Transverse colon (tissue), 4 donors: Measurements from ENCODE around the gene SLC39A11. TPM values are rescaled to one million over a fixed set of nuclear protein-coding genes. Genes with fewer than 3 reads are reported as not detected.
"Not testable (repeated sequence)": the region's sequence is repeated elsewhere in the genome, so short reads cannot be mapped to it uniquely, and the experiment has no call there.

Experiments used
- DNase-seq: peaks from one replicate; pipeline ENCODE4 v3.0.0-alpha.2; 2019
- H3K27ac ChIP-seq, 4 donors: fragments of 200-600 bp; sonication (generic); 2 replicates each; pipeline ENCODE4 v1.5.1; 2016 to 2018; ENCODE audit warnings: inconsistent platforms in 4 of 4
- H3K27me3 ChIP-seq: fragments of 200-600 bp; sonication (generic); 2 replicates; pipeline ENCODE4 v1.5.1; 2017; ENCODE audit warnings: inconsistent platforms
- H3K36me3 ChIP-seq, 4 donors: fragments of 200-600 bp; sonication (generic); 2 replicates each; pipeline ENCODE4 v1.5.1; 2017 to 2019; ENCODE audit warnings: inconsistent platforms in 4 of 4
- H3K4me1 ChIP-seq, 4 donors: fragments of 200-600 bp; sonication (generic); 2 replicates each; pipeline ENCODE4 v1.5.1; 2017 to 2020; ENCODE audit warnings: inconsistent platforms in 4 of 4
- H3K4me3 ChIP-seq, 4 donors: fragments of 200-600 bp; sonication (generic); 1 replicate in 1 of 4; 2 replicates in 3 of 4; pipeline versions ENCODE4 v1.5.1 to v1.6.1; 2017 to 2019; ENCODE audit warnings: inconsistent platforms in 4 of 4
- H3K9me3 ChIP-seq, 2 donors: fragments of 200-600 bp; sonication (generic); 2 replicates each; pipeline ENCODE4 v1.5.1; 2017 to 2019; ENCODE audit warnings: inconsistent platforms in 2 of 2
- EP300 ChIP-seq: sonication (generic); formaldehyde crosslinking; IDR thresholded peaks from one replicate; pipeline ENCODE4 v1.6.1; 2017; ENCODE audit warnings: antibody characterized with exemption, low read depth
- POLR2A ChIP-seq: fragments of 450-650 bp; IDR thresholded peaks from one replicate; pipeline ENCODE4 v1.6.1; 2016; ENCODE audit warnings: antibody characterized with exemption, mild to moderate bottlenecking, moderate library complexity
- POLR2AphosphoS5 ChIP-seq, 3 donors: sonication (generic); formaldehyde crosslinking; IDR thresholded peaks; one replicate each; pipeline ENCODE4 v1.6.1; 2016; ENCODE audit warnings: antibody characterized with exemption in 3 of 3
- WGBS, 2 donors: methylation state at CpG; one replicate each; pipeline ENCODE4 v1.1.5; 2018; ENCODE audit warnings: low coverage in 1 of 2; 5-methylcytosine and 5-hydroxymethylcytosine counted together
- in situ Hi-C, 4 donors: fragments of 200-750 bp; cut with MboI; loops; one replicate each; pipeline versions ENCODE4 v1.15.0 to v1.15.1; 2017; ENCODE audit warnings: low sequenced_read_pairs in 3 of 4, low pct_ligation_motif_present in 1 of 4, low pct_unique_long_range_greater_than_20kb in 1 of 4
- intact Hi-C: fragments of 100-400 bp; cut with DNase I; formaldehyde crosslinking; loops from one replicate; pipeline ENCODE4 v1.15.1; 2023; ENCODE audit warnings: low total_unique reads
- total RNA-seq, 4 donors: library from RNA; depleted of rRNA; stranded (reverse); fragments of >200 nt; gene quantifications; one replicate each; pipeline ENCODE4 v1.1.0, GENCODE V29; 2016
- TF ChIP-seq, protein P1 (sequence below), 5 experiments: fragments of 200-600 bp in 3 of 5; fragments of 450-650 bp in 2 of 5; sonication (generic) in 3 of 5; IDR thresholded peaks; 1 replicate in 2 of 5; 2 replicates in 3 of 5; pipeline ENCODE4 v1.5.1; 2016 to 2017; ENCODE audit warnings: antibody characterized with exemption in 5 of 5, inconsistent platforms in 3 of 5, mild to moderate bottlenecking in 2 of 5, moderate library complexity in 1 of 5

The SLC39A11 gene
- total RNA-seq, 4 donors from 2014 or later: 20.7 to 49.7 (median 33.3) TPM

DNA sequence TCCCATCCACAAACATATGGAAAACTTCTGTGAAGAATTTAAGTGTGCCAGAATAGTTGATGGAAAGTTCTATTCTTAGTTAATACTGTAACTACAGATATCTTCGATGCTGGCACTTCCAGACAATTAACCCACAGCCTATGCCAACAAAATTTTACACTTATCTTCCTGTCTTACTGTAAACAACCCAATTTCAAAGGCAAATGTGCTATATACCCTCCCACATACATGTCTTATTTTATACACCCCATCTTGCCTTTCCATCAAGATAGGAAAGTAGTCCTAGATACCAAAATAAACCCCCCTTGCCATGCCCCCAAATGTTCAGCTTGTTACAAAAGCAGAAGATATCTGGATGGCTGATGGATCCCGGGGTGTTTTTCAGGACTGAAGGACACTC is 306.3 kb downstream of the SLC39A11 start:
- no peaks in the 10 kb centered on the region for H3K9me3 ChIP-seq
- intact Hi-C loops (no loop called here), in situ Hi-C loops (no loop called here)
- 51 to 73% methylated on average over 2 of the region's 2 CpGs for WGBS, 2 donors
- no peak overlapping the region for H3K27ac ChIP-seq
- TF ChIP-seq EP300: no peak
- no peaks in the 10 kb centered on the region for H3K36me3 ChIP-seq
- H3K27me3 ChIP-seq: no peaks in the 10 kb centered on the region
- H3K4me3 ChIP-seq: no peak overlapping the region
- DNase-seq: no peak
- H3K4me1 ChIP-seq: no peaks in the 10 kb centered on the region

DNA sequence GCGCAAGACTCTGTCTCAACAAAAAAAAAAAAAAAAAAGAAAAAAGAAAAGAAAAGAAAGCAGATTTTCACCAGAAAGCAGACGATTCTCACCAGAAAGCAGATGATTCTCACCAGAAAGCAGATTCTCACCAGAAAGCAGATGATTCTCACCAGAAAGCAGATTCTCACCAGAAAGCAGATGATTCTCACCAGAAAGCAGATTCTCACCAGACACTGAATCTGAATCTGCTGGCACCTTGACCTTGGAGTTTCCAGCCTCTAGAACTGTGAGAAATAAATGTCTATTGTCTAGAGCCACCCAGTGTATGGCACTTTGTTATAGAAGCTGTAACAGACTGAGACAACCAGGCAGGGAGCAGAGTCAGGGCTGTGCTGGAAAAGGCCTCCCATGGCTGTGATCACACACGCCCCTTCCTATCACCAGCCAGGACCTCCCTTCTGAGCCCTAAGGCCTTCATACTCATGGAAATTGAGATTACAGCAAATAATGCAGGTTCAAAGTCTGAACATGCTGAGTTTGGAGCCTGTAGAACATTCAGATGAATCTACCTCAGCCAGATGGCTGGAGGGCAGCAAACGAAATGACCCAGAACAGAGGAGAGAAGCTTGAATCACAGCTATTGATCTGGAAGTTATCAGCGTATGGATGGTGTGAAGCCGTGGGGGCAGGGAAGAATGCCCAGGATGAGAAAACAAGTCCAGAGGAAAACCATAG is 309.3 kb downstream of the SLC39A11 start:
- DNase-seq: no peak
- no peaks in the 10 kb centered on the region for H3K9me3 ChIP-seq
- no peaks in the 10 kb centered on the region for H3K27me3 ChIP-seq
- no peak overlapping the region for H3K27ac ChIP-seq
- no peaks in the 10 kb centered on the region for H3K36me3 ChIP-seq
- in situ Hi-C loops: no loop called here
- intact Hi-C loops: no loop called here
- no peaks in the 10 kb centered on the region for H3K4me1 ChIP-seq
- WGBS, 2 donors: 82 to 84% methylated on average over 5 to 6 of the region's 6 CpGs
- TF ChIP-seq, protein P1, sequence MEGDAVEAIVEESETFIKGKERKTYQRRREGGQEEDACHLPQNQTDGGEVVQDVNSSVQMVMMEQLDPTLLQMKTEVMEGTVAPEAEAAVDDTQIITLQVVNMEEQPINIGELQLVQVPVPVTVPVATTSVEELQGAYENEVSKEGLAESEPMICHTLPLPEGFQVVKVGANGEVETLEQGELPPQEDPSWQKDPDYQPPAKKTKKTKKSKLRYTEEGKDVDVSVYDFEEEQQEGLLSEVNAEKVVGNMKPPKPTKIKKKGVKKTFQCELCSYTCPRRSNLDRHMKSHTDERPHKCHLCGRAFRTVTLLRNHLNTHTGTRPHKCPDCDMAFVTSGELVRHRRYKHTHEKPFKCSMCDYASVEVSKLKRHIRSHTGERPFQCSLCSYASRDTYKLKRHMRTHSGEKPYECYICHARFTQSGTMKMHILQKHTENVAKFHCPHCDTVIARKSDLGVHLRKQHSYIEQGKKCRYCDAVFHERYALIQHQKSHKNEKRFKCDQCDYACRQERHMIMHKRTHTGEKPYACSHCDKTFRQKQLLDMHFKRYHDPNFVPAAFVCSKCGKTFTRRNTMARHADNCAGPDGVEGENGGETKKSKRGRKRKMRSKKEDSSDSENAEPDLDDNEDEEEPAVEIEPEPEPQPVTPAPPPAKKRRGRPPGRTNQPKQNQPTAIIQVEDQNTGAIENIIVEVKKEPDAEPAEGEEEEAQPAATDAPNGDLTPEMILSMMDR (IDR thresholded peaks at IDR 0.05): no peak
- H3K4me3 ChIP-seq: no peak overlapping the region

DNA sequence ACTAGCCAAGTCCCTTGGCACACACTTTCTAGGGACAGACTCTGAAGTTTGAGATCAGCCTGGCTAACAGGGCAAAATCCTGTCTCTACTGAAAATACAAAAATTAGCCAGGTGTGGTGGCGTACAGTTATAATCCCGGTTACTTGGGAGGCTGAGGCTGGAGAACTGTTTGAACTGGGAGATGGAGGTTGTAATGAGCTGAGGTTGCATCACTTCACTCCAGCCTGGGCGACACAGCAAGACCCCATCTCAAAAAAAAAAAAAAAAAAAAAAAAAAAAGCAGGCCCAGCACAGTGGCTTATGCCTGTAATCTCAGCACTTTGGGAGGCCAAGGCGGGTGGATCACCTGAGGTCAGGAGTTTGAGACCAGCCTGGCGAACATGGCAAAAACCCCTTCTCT is 310.1 kb downstream of the SLC39A11 start:
- H3K36me3 ChIP-seq, intact Hi-C loops, H3K9me3 ChIP-seq, H3K4me3 ChIP-seq, in situ Hi-C loops, DNase-seq, H3K27me3 ChIP-seq, H3K4me1 ChIP-seq, H3K27ac ChIP-seq: not testable (repeated sequence)
- WGBS, 2 donors: 98% methylated on average over 5 of the region's 5 CpGs; no CpG with 5 or more reads in 1 of the 2 donors

DNA sequence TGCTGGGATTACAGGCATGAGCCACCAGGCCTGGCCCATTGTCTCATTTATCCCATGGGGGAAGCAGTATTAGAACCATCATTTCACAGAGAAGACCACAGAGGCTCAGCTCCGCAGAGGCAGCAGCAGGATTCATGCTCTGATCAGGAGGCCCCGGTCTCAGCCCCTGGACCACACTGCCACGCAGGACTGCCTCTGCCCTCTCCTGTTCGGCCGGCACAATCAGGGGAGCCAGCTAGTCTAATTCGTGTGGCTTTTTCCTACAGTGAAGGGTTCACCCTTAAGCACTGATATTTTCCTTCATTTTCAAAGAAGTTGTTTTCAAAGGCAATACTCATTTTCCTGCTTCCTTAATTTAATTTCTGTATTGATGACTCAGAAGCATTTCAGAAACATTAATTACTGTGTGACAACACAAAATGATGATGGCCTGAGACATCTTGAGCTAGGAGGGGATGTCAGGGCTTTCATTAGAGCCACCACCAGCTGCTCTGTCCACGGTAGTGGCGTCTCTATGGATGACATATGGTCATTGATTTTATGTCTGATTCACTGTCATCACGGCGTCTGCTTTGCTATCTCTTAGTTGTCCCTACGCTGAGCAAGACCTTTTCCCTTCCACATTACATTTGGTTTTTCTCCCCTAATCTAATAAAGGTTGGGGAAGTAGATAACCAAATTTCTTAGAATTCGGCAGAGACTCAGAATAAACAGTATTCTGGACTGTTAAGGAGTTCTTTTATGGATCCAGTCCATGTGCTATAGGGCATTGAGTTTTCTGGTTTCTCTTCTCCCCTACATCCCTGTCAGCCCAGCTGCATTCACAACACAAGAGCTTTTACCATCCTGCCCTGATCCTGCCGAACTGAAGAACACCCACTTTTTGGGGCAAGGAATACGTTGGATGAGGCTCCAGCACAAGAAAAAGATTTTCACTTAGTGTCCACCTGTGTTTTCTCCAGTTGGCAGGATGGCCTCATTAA is 314.0 kb downstream of the SLC39A11 start:
- WGBS, 2 donors: 93 to 98% methylated on average over 6 to 14 of the region's 14 CpGs
- H3K4me3 ChIP-seq: no peak overlapping the region
- no peaks in the 10 kb centered on the region for H3K27me3 ChIP-seq
- TF ChIP-seq, protein P1 (IDR thresholded peaks at IDR 0.05): no peak
- no peak for TF ChIP-seq EP300
- TF ChIP-seq POLR2AphosphoS5 (IDR thresholded peaks at IDR 0.05): no peak
- TF ChIP-seq POLR2A: no peak
- H3K9me3 ChIP-seq: no peaks in the 10 kb centered on the region
- in situ Hi-C loops (no loop called here), intact Hi-C loops (loop anchor here (5.0 kb wide), 1 partner anchor 1156 kb away; no protein-coding TSS in a partner anchor)
- H3K4me1 ChIP-seq: no peaks in the 10 kb centered on the region
- no peaks in the 10 kb centered on the region for H3K36me3 ChIP-seq
- no peak overlapping the region for H3K27ac ChIP-seq
- DNase-seq: no peak

DNA sequence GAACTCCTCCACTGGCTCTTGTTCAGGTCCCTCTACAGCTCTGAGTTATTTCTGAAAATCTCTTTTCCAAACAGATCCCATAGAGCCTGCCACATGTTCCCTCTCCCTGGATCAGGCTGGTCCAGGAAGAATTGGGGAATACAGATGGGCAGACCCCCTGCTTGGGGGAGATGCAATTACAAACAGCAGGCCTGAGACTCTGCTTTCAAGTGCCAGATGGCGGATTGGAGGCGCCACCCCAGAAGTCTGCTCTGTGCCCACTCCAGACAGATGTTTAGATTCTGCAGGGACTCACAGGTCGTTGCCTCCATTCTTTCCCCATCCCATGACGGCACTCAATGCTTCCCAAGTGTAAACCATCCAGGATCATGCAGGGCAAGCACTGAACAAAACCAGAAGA is 316.6 kb downstream of the SLC39A11 start:
- TF ChIP-seq, protein P1 (IDR thresholded peaks at IDR 0.05): no peak
- TF ChIP-seq EP300 (no peak), POLR2AphosphoS5 (IDR thresholded peaks at IDR 0.05) (no peak), POLR2A (no peak)
- Histone ChIP-seq H3K9me3 (no peaks in the 10 kb centered on the region), H3K4me1 (no peaks in the 10 kb centered on the region), H3K27me3 (no peaks in the 10 kb centered on the region), H3K27ac (no peak overlapping the region), H3K36me3 (no peaks in the 10 kb centered on the region), H3K4me3 (no peak overlapping the region)
- intact Hi-C loops: loop anchor here (5.0 kb wide), 1 partner anchor 1154 kb away; no protein-coding TSS in a partner anchor
- in situ Hi-C loops: no loop called here
- 83 to 87% methylated on average over 1 to 4 of the region's 4 CpGs for WGBS, 2 donors
- no peak for DNase-seq
